Esophagus muscularis mucosa (tissue), 3 donors: Measurements from ENCODE around the gene TMF1.

ENCODE experiments used
- CTCF ChIP-seq, 3 experiments: fragments of 200-600 bp in 2 of 3; fragments of 450-650 bp in 1 of 3; sonication (generic) in 2 of 3; IDR thresholded peaks; one replicate each; pipeline ENCODE4 v1.5.1; 2017 to 2019; ENCODE audit warnings: antibody characterized with exemption in 3 of 3, mild to moderate bottlenecking in 2 of 3, moderate library complexity in 1 of 3
- POLR2A ChIP-seq: fragments of 450-650 bp; IDR thresholded peaks from one replicate; pipeline ENCODE4 v1.6.1; 2017; ENCODE audit warnings: antibody characterized with exemption, moderate library complexity, mild to moderate bottlenecking, low read depth

GRCh38 chr3:68986496-68987208 lies 65.5 kb downstream of the TMF1 start:
- no peak for TF ChIP-seq POLR2A
- TF ChIP-seq CTCF (IDR thresholded peaks at IDR 0.05), result no peak
